Upper lobe of left lung (tissue), 4 donors: ENCODE measurements around the gene ANKRD65.
"Not testable (repeated sequence)": the region's sequence is repeated elsewhere in the genome, so short reads cannot be mapped to it uniquely, and the experiment has no call there.

Experiments used
- EP300 ChIP-seq, 4 donors: sonication (generic); formaldehyde crosslinking; IDR thresholded peaks; one replicate each; pipeline ENCODE4 v1.5.1; 2017; ENCODE audit warnings: antibody characterized with exemption in 4 of 4, control low read depth in 2 of 4
- POLR2A ChIP-seq, 4 donors: fragments of 450-650 bp; IDR thresholded peaks; one replicate each; pipeline ENCODE4 v1.5.1; 2016 to 2017; ENCODE audit warnings: antibody characterized with exemption in 4 of 4, mild to moderate bottlenecking in 2 of 4
- POLR2AphosphoS5 ChIP-seq, 2 donors: sonication (generic); formaldehyde crosslinking; IDR thresholded peaks; one replicate each; pipeline ENCODE4 v1.5.1; 2017; ENCODE audit warnings: antibody characterized with exemption in 2 of 2
- TF ChIP-seq, protein P1 (sequence below), 6 experiments: fragments of 450-650 bp in 4 of 6; fragments of 200-600 bp in 2 of 6; sonication (generic) in 2 of 6; IDR thresholded peaks; one replicate each; pipeline ENCODE4 v1.5.1; 2016 to 2019; ENCODE audit warnings: antibody characterized with exemption in 6 of 6

DNA sequence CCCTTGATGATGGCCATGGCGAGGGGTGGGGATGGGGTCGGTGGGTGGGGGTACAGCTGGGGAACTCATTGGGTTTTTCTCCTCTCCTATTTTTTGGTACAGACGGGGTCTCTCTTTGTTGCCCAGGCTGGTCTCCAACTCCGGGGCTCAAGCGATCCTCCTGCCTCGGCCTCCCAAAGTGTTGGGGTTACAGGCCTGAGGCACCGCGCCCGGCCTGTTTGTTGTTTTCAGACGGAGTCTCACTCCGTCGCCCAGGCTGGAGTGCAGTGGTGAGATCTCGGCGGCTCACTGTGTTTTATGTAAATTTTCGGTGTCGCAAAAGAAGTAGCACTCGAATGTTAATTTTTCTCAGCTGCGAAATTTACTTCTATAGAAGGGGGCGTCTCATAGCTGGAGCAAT is 25.6 kb upstream of the ANKRD65 start:
- TF ChIP-seq, protein P1, sequence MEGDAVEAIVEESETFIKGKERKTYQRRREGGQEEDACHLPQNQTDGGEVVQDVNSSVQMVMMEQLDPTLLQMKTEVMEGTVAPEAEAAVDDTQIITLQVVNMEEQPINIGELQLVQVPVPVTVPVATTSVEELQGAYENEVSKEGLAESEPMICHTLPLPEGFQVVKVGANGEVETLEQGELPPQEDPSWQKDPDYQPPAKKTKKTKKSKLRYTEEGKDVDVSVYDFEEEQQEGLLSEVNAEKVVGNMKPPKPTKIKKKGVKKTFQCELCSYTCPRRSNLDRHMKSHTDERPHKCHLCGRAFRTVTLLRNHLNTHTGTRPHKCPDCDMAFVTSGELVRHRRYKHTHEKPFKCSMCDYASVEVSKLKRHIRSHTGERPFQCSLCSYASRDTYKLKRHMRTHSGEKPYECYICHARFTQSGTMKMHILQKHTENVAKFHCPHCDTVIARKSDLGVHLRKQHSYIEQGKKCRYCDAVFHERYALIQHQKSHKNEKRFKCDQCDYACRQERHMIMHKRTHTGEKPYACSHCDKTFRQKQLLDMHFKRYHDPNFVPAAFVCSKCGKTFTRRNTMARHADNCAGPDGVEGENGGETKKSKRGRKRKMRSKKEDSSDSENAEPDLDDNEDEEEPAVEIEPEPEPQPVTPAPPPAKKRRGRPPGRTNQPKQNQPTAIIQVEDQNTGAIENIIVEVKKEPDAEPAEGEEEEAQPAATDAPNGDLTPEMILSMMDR (IDR thresholded peaks at IDR 0.05), result not testable (repeated sequence)
- not testable (repeated sequence) for TF ChIP-seq POLR2AphosphoS5, EP300, POLR2A (IDR thresholded peaks at IDR 0.05)
